ENCODE measurements around the gene RPS18.
A peak's percentile ranks its signal among the peaks of the same experiment; 100 is the strongest.

DNA sequence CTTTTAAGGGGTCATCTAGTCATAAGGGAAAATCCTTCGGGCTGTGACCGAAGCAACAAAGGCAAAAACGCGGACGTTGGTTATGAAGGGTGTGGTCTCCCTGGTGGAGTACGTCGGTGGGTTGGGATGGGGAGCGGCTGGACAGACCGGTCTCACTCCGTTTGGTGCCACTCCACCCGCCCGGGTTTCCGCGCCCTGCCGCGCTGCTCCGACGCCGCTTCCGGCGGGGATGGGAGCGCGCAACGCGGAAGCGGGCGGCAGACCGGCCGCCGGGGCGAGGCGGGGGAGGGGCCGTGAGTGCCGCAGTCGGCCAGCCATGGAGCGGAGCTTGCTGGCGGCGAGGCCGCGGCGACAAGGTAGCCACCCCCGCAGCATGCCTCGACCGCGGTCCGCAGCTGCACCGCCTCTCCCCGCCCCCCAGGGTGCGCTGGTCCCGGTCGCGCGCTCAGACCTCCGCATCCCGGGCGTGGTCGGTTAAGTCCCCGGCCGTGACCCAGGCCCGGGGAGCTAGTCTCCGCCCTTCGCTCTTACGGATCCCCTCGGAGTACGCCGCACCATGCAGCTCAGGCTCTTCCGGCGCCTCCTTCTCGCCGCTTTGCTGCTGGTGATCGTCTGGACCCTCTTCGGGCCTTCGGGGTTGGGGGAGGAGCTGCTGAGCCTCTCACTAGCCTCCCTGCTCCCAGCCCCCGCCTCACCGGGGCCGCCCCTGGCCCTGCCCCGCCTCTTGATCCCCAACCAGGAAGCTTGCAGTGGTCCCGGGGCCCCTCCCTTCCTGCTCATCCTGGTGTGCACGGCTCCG lies 5.2 kb downstream of the RPS18 start, which contains the start of gene B3GALT4:
- TF ChIP-seq, protein P1, sequence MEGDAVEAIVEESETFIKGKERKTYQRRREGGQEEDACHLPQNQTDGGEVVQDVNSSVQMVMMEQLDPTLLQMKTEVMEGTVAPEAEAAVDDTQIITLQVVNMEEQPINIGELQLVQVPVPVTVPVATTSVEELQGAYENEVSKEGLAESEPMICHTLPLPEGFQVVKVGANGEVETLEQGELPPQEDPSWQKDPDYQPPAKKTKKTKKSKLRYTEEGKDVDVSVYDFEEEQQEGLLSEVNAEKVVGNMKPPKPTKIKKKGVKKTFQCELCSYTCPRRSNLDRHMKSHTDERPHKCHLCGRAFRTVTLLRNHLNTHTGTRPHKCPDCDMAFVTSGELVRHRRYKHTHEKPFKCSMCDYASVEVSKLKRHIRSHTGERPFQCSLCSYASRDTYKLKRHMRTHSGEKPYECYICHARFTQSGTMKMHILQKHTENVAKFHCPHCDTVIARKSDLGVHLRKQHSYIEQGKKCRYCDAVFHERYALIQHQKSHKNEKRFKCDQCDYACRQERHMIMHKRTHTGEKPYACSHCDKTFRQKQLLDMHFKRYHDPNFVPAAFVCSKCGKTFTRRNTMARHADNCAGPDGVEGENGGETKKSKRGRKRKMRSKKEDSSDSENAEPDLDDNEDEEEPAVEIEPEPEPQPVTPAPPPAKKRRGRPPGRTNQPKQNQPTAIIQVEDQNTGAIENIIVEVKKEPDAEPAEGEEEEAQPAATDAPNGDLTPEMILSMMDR (IDR thresholded peaks at IDR 0.05): peak; percentile 38 to 73 (median 52)
- TF ChIP-seq POLR2AphosphoS5 (IDR thresholded peaks at IDR 0.05): peak; percentile 45 to 91 (median 89)
- TF ChIP-seq POLR2A (IDR thresholded peaks at IDR 0.05): peak; percentile 81
